GM18867 (cell line): Measurements from ENCODE around the gene CAVIN2.

ENCODE experiments used
- ATAC-seq: cut with Tn5 transposase; IDR thresholded peaks from one replicate; pipeline ENCODE4 v1.9.1; 2021; ENCODE audit warnings: mild to moderate bottlenecking, moderate library complexity; ENCODE audit not compliant: unreplicated experiment

The CAVIN2 gene

GRCh38 chr2:191866675-191867506 lies 20.0 kb upstream of the CAVIN2 start:
- no peak for ATAC-seq

DNA sequence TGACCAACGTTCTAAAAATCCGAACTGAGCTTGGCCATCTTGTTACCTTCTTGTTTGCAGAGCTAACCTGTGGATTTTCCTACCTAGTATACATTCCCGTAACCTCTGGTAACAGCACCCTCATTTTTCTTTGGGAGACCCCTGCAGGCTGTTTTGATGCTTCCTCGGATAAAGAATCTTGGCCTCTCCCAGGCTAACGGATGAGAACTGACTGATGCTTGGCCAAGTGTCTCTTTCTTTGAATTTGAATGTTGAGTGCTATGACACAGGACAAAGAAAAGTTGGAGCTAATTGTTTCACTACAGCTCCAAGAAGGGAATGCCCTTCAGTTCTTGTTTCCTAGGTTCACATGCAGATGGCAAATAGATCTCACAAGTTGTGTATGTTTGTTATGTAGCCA lies 19.3 kb upstream of the CAVIN2 start:
- ATAC-seq = no peak

DNA sequence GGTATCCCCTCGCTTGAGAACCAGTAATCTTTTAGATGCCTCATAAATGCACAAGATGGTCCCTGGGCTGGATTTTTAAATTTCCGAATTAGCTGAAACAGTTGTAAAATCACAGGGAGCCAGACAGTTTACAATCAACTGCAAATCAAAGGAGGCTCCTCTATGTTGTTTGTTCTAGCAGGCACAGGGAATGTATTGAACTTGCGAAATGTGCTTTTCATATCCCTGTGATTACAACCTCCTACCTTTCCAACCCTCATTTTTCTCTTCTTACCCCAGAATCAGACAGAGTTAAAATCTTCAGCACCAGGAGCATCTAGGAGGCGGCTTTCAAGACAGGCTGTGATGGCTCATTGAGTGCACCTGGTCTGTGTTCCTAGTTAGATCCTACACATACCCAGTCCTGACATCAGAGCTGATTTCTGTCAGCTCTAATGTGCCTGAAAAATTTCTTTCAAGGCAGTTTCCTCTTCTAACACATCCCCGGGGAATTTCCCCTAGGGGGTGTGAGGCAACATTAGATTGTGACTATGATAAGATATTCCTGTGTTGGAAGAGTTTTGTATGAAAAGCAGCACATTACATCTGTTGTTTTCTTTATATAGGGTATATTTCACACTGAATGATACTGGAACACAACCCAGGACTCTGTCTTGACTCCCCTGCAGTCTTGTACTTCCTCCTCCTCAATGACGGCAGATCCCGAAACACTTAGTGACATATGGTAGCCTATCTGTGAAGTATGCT lies 17.9 kb upstream of the CAVIN2 start:
- no peak for ATAC-seq

DNA sequence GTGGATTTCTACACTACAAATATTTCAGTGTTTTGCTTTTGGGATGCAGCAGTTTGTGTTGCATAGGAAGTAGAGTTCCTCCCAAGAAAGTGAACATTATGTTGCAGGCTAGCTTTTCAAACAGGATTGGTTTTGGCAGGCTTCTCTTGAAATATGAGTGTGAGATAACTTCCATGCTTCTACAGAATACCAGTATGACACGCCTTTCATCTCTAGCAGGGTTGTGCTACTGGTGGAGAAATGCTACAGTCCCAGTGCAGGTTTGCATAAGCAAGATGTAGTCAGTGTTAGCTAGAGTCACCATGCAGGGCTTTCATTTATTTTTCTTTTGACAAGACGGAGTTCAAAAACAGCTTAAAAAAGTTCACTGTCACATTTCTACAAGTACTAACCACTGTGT lies 17.1 kb upstream of the CAVIN2 start:
- ATAC-seq = no peak

DNA sequence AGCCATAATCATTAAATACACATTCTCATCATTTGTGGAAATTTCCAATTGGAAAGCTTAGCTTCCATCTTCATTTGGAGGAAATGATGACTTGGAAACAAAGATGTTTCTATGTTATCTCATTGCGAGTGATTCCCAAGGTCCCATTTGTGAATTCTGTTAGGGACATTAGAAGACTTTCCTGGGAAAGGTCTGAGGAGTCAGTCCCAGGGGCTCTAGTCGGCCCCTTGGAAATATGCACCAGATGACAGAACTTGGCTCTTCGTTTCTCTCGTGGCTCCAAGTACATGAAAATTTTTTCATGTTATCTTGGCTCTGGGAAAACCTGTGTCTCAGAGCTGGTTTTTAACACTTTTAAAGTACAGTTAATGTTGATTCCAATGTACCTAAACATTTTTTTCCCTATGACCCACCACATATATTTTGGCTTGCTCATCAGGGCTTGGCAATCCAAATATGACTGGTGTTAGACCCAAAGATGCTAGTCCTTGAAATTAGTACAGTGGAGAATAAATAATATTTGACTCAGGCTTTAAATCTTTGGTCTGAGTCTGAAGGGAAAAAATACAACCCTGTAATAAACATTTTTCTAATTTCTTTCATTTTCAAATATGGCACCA lies 15.4 kb upstream of the CAVIN2 start:
- no peak for ATAC-seq

- no peak for ATAC-seq
These were observed 14.0 kb upstream of the CAVIN2 start for GRCh38 chr2:191860760-191861466.

DNA sequence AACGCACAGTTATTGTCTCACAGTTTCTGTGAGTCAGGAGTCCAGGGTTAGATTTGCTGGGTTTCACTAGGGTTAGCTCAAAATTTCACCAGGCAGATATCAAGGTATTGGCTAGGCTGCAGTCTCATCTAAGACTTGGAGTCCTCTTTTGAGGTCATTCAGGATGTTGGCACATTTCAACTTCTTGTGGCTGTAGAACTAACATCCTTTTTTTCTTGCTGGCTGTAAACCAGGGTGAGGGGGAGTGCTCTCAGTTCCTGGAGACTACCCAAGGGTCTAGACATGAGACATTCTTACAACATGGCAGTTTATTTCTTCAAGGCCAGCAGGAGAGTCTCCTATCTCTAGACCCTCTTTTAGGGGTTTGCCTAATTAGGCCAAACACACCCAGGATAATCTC lies 12.8 kb upstream of the CAVIN2 start:
- ATAC-seq = no peak

DNA sequence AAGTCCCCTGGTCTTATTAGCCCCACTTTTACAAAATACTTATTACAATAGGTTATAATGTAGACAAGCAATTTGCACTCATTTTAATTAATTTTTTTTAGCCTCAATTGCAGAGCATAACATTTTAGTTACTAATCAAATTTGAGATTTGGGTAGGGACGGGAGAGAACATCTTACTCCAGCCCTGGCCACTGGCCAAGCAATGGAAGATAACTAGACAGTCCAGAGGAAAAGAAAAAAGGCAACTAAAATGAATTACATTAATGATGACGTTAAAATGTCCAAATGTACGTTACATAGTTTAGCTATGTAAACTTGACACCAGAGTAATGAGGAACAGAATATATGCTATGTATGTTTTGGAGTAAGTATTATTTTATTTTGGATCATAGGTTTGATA lies 11.0 kb upstream of the CAVIN2 start:
- ATAC-seq = no peak

DNA sequence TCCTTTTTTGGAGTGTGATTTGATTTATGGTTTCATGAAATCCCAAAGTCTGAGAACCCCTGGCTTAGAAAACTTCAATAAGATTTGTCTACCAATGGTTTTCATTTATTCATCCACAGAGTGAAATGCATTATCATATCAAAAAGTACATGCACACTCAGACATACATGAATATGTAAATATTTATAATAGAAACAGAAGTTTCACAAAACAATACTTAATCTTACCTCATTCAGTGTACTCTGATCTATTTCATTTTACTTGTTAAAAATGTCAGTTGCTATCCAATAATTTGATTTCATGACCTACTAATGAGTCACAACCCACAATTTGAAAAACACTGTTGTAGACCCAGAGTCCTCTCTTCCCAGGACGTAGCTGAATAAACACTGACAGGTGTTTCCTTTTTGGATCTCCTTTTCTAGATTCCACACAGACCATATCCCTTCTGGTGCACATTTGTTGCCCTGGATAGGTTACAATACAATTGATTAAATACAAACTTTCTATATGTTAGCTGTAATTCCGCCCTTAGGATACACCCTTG lies 10.4 kb upstream of the CAVIN2 start:
- no peak for ATAC-seq

DNA sequence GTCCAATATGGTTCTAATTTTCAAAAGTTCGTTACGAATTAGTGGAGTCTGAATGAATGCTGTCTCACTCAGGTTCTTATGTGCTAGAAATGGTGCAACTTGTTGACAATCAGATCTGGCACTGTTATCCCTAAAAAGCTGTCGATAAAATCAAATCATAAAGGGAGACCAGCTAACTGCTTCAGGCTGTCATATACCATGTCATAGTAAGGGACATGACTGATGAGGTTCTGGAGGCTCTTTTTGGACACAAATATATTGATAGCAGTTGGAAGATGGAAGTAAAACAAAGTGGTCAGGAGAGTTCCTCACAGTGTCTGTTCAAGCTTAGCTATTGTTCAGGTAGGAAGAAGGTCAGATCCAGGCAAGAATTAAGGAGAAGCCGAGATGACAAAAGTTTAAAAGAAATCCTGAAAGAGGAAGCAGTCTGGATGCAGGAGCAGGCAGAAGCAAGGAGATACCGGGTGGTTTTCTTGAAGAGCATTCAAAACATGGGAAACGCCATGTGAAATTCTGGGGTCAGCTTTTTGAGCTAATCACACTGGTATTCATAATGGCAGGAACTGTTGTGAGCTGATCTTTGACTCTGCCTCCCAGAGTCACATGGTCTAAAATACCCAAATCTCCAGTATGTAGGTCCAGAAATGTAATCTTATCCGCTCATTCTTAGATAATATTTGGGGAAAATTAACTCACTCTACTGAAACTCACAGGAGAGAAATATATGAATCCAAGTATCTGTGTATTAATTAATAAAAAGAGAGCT lies 9.4 kb upstream of the CAVIN2 start:
- no peak for ATAC-seq

- ATAC-seq = no peak
These were observed 8.5 kb upstream of the CAVIN2 start for GRCh38 chr2:191855382-191855781.

DNA sequence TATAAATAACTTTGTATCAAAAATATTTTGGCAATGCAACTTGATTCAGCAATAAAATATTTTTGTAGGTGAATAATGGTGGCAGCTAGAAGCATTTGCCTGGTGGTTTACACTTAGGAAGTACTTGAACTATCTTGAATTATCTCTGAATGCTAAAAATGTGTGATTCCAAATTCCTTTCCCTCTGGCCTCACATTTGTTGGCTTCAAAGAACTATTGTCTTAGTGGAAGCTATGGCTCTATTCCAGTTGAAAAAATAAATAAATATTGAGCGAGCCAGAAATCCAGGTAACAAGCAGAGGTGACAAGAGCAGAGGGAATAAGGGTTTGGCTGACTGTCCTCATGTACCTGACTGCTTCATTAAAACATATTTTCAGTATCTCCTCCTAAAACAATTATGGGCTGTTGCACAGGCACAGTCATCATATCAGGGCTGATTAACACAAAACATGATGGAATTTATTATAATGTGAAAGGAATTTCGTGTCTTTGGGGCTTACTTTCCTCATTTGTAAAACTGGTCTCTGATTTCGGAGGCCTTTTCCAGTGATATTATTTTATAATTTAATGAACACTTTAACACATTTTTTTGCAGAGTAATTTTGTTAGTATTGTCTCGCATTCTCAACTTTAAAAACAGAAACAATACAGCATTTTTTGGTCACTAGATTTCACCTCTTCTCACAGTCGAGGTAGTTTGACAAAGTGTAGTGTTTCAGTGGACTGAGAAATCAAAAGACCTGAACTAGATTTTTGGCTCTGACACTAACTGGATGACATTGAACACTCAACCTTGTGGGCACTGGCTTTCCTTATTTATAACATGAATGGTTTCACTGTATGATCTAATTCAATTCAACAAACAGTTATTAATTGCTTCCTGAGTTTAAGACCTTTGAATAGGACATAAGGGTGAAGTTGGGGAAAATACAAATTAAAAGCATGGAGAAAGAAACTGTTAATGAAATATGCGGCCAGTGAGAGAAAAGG lies 7.8 kb upstream of the CAVIN2 start:
- ATAC-seq = no peak

GRCh38 chr2:191853843-191854242 lies 7.0 kb upstream of the CAVIN2 start:
- no peak for ATAC-seq

- ATAC-seq = no peak
These were observed 4.3 kb upstream of the CAVIN2 start for GRCh38 chr2:191851158-191851557.

DNA sequence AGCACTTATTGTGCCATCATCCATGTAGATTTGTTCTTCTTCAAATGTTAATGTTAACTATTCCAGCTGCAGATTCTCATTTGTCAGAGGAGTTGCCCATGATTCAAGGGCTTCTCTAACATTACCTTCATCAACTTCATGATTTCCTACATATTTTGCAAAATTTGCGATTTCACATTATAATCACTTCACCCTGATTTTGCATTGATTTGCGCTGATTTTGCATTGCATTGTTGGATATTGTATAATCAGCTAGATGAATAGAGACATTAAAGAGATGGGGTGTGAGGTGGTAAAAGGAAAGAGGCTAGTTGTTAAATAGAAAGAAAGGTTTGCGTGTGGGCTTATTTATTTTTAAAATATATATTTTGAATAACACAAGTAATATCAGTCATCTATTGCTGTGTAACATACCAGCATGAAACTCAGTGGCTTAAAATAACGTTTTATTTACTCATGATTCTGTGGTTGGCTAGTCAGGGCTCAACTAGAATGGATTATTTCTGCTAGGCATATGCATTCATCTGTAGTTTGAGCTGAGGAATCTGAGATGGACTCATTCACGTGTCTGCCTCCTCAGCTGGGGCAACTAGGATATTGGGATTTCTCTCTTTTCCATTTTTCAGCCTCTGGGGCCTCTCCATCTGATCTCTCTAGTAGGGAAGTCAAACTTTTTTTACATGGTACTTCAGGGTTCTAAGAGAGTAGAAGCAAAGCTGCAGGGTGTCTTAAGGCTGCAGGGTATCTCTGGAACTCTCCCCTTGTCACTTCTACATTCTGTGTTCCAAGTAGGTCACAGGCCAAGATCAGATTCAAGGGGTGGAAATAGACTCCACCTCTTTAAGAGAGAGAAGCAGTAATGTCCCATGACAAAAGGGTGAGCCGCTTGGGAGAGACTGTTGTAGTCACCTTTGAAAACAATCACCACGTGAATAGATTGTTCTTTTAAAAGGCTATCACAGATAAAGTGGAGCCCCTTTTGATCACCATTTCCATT lies 2.2 kb upstream of the CAVIN2 start:
- ATAC-seq = no peak

DNA sequence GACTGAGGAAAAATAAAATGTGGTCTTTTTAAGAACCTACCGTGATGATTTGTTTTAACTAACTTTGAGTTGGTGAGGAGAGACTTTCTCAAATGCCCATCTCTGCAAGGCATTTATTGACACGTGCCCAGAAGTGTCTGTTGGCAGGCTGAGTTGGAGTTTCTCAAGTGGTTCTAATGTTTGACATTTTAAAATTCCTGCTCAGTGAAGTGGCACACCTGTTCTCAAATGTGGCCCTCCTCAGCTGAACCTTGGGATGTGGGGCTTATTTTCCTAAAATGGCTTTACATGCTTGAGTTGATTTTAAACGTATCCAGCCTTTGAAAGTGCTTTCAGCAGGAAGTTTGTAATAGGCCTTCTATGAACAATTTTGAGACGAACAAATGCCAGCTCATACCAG lies 876 bp upstream of the CAVIN2 start:
- ATAC-seq = no peak

- ATAC-seq = no peak
These were observed 893 bp downstream of the CAVIN2 start for GRCh38 chr2:191845876-191846514.
